HepG2 (cell line): ENCODE measurements around the gene CSH1. TPM values are rescaled to one million over a fixed set of nuclear protein-coding genes. Genes with fewer than 3 reads are reported as not detected.

Experiments
- ATAC-seq: fragments of 200-7000 bp; cut with Tn5 transposase; 3 replicates; pipeline ENCODE4 v1.9.1; 2020; ENCODE audit warnings: mild to moderate bottlenecking, moderate library complexity
- BruUV-seq: library from RNA; stranded (reverse); fragments of 400-500 nt; replicated peaks from 2 replicates; lab custom pipeline; 2021; lab: Mats Ljungman, UMichigan
- CTCF ChIA-PET: fragments of 300-600 bp; formaldehyde crosslinking; extraction: SDS; loops from one replicate; lab custom pipeline; 2021; ENCODE audit warnings: low total read pairs, inconsistent platforms, low intra/inter-chr PET ratio; lab: Yijun Ruan, JAX
- POLR2A ChIA-PET: fragments of 350-600 bp; sonication (Branson Sonifier 250); formaldehyde crosslinking; loops from one replicate; lab custom pipeline; 2020; ENCODE audit warnings: antibody characterized with exemption, inconsistent platforms; lab: Yijun Ruan, JAX
- DNase-seq: peaks from one replicate; pipeline ENCODE4 v3.0.0-alpha.2; 2015; ENCODE audit warnings: low spot score
- FAIRE-seq: peaks from 3 replicates; lab custom pipeline; 2011; peaks lifted over from hg19 to GRCh38; lab: Jason Lieb, UNC
- H2AFZ ChIP-seq: one replicate; pipeline ENCODE4 v1.6.1; 2011; ENCODE audit warnings: low read length, inconsistent platforms
- H3K27ac ChIP-seq: fragments of 300-600 bp; 3 replicates; pipeline ENCODE4 v1.8.0; 2011; ENCODE audit warnings: mixed run types, mild to moderate bottlenecking, mixed read lengths, low read length, inconsistent platforms; ENCODE audit not compliant: insufficient read depth; ENCODE audit errors: extremely low read length
- H3K27me3 ChIP-seq, 2 experiments: fragments of 200-600 bp in 1 of 2; 2 replicates in 1 of 2; 3 replicates in 1 of 2; pipeline versions ENCODE4 v1.6.0 to v1.8.0; 2011; ENCODE audit warnings: low read length in 2 of 2, mild to moderate bottlenecking in 2 of 2, moderate library complexity in 2 of 2, inconsistent platforms in 1 of 2; ENCODE audit not compliant: insufficient read depth in 2 of 2, control insufficient read depth in 1 of 2
- H3K36me3 ChIP-seq, 2 experiments: fragments of 200-600 bp in 1 of 2; replicated peaks in 1 of 2; 2 replicates in 1 of 2; 3 replicates in 1 of 2; pipeline versions ENCODE4 v1.5.1 to v1.8.0; 2011; ENCODE audit warnings: low read length in 2 of 2, inconsistent platforms in 1 of 2; ENCODE audit not compliant: insufficient read depth in 2 of 2, control insufficient read depth in 1 of 2
- H3K4me1 ChIP-seq: 2 replicates; pipeline ENCODE4 v1.5.1; 2012; ENCODE audit warnings: low read length, inconsistent platforms; ENCODE audit not compliant: insufficient read depth
- H3K4me2 ChIP-seq: 2 replicates; pipeline ENCODE4 v1.6.0; 2011; ENCODE audit warnings: low read depth, low read length, inconsistent platforms
- H3K4me3 ChIP-seq, 3 experiments: fragments of 200-600 bp in 1 of 3; sonication (generic), shearing (Covaris generic) in 1 of 3; replicated peaks in 1 of 3; 2 replicates each; pipeline ENCODE4 v1.5.1; 2011 to 2016; ENCODE audit warnings: low read length in 3 of 3, inconsistent platforms in 2 of 3, low read depth in 2 of 3, mild to moderate bottlenecking in 2 of 3, control low read depth in 1 of 3, mixed read lengths in 1 of 3; ENCODE audit not compliant: insufficient read depth in 1 of 3
- H3K79me2 ChIP-seq: one replicate; pipeline ENCODE4 v1.6.1; 2011; ENCODE audit warnings: low read length, inconsistent platforms; ENCODE audit not compliant: insufficient read depth
- H3K9ac ChIP-seq: 2 replicates; pipeline ENCODE4 v1.6.0; 2011; ENCODE audit warnings: mild to moderate bottlenecking, low read depth, low read length, inconsistent platforms; ENCODE audit not compliant: insufficient read depth
- H3K9me3 ChIP-seq: 2 replicates; pipeline ENCODE4 v1.5.1; 2012; ENCODE audit warnings: mild to moderate bottlenecking, low read length
- H4K20me1 ChIP-seq: 2 replicates; pipeline ENCODE4 v1.6.0; 2011; ENCODE audit warnings: inconsistent platforms, mild to moderate bottlenecking, low read length, moderate library complexity; ENCODE audit not compliant: insufficient read depth
- AGO2 ChIP-seq: fragments of 200-400 bp; formaldehyde crosslinking; optimal IDR thresholded peaks from 2 replicates; pipeline ENCODE3; 2017; ENCODE audit warnings: mild to moderate bottlenecking, low read depth, low read length, moderate library complexity
- ATRX ChIP-seq: sonication (generic); formaldehyde crosslinking; IDR thresholded peaks from 2 replicates; pipeline ENCODE4 v1.4.0; 2020; ENCODE audit warnings: missing genetic modification reagents, borderline replicate concordance
- BRCA1 ChIP-seq: sonication (generic); formaldehyde crosslinking; IDR thresholded peaks from 2 replicates; pipeline ENCODE4 v1.4.0; 2020; ENCODE audit warnings: missing genetic modification reagents
- DNMT3B ChIP-seq: conservative IDR thresholded peaks from 2 replicates; pipeline ENCODE4 v1.6.1; 2016; ENCODE audit warnings: missing biosample characterization, control low read depth
- GZF1 ChIP-seq: sonication (generic); formaldehyde crosslinking; IDR thresholded peaks from 2 replicates; pipeline ENCODE4 v1.5.1; 2020; ENCODE audit warnings: mild to moderate bottlenecking, missing genetic modification reagents
- HMGA1 ChIP-seq: sonication (generic); formaldehyde crosslinking; conservative IDR thresholded peaks from 2 replicates; pipeline ENCODE4 v1.4.0; 2020; ENCODE audit warnings: missing genetic modification reagents
- KAT8 ChIP-seq: IDR thresholded peaks from 2 replicates; pipeline ENCODE4 v1.6.1; 2016; ENCODE audit warnings: missing genetic modification reagents, missing compliant biosample characterization
- NFE2L2 ChIP-seq: fragments of 150-350 bp; IDR thresholded peaks from 2 replicates; pipeline ENCODE4 v1.6.1; 2014; ENCODE audit warnings: low read length
- RBM22 ChIP-seq: fragments of 200-400 bp; formaldehyde crosslinking; optimal IDR thresholded peaks from 2 replicates; pipeline ENCODE3; 2017; ENCODE audit warnings: mild to moderate bottlenecking, low read length, moderate library complexity
- ZFP82 ChIP-seq: sonication (generic); formaldehyde crosslinking; IDR thresholded peaks from 2 replicates; pipeline ENCODE4 v1.5.1; 2020; ENCODE audit warnings: mild to moderate bottlenecking, missing genetic modification reagents, borderline replicate concordance
- ZNF570 ChIP-seq: sonication (generic); formaldehyde crosslinking; IDR thresholded peaks from 2 replicates; pipeline ENCODE4 v1.4.0; 2020; ENCODE audit warnings: mild to moderate bottlenecking, missing genetic modification reagents, borderline replicate concordance
- ZNF629 ChIP-seq: sonication (generic); formaldehyde crosslinking; conservative IDR thresholded peaks from 2 replicates; pipeline ENCODE4 v1.5.0; 2020; ENCODE audit warnings: missing genetic modification reagents
- ZNF709 ChIP-seq: sonication (generic); formaldehyde crosslinking; IDR thresholded peaks from 2 replicates; pipeline ENCODE4 v1.5.0; 2020; ENCODE audit warnings: mild to moderate bottlenecking, missing genetic modification reagents
- ZNF772 ChIP-seq: sonication (generic); formaldehyde crosslinking; IDR thresholded peaks from 2 replicates; pipeline ENCODE4 v1.5.0; 2020; ENCODE audit warnings: mild to moderate bottlenecking, missing genetic modification reagents
- WGBS: methylation state at CpG from one replicate; pipeline ENCODE4 v1.1.6; 2017; ENCODE audit warnings: low lambda C conversion rate; 5-methylcytosine and 5-hydroxymethylcytosine counted together
- in situ Hi-C: cut with HindIII; loops from 2 replicates; pipeline ENCODE4 v1.10.0; 2017; ENCODE audit warnings: low pct_unique_long_range_greater_than_20kb; ENCODE audit not compliant: extremely low pct_ligation_motif_present
- intact Hi-C: fragments of 100-400 bp; cut with micrococcal nuclease; formaldehyde crosslinking; loops from one replicate; pipeline ENCODE4 v1.10.0; 2022; ENCODE audit not compliant: unreplicated experiment
- polyA plus RNA-seq, 8 experiments: library from polyadenylated mRNA; depleted of rRNA in 3 of 8; stranded (reverse) in 7 of 8; unstranded in 1 of 8; fragments of >200 nt; fragmentation: Illumina TruSeq in 4 of 8; extraction: Trizol in 4 of 8; gene quantifications; 2 replicates each; pipeline versions ENCODE4 v1.2.1 to v1.2.3, GENCODE V29; 2011 to 2016; ENCODE audit warnings: low read depth in 4 of 8, missing spikeins in 1 of 8, mixed read lengths in 1 of 8; ENCODE audit not compliant: insufficient read depth in 1 of 8
- total RNA-seq, 5 experiments: library from RNA; depleted of rRNA; stranded (reverse); fragments of >200 nt; fragmentation: Illumina TruSeq; extraction: Trizol; gene quantifications; 2 replicates each; pipeline ENCODE4 v1.2.3, GENCODE V29; 2016; ENCODE audit warnings: low read depth in 1 of 5
- TF ChIP-seq, protein P1 (sequence below): sonication (generic); formaldehyde crosslinking; IDR thresholded peaks from 2 replicates; pipeline ENCODE4 v1.4.0; 2020; ENCODE audit warnings: missing genetic modification reagents
- TF ChIP-seq, protein P2 (sequence below): sonication (generic); formaldehyde crosslinking; conservative IDR thresholded peaks from 2 replicates; pipeline ENCODE4 v1.8.0; 2022; ENCODE audit warnings: low read depth, missing genetic modification reagents

CSH1 gene
- total and polyA plus RNA-seq, 2 of the 13 experiments (the other 11 are each of a cell fraction or from before 2014, with no cell fraction given): not detected

DNA sequence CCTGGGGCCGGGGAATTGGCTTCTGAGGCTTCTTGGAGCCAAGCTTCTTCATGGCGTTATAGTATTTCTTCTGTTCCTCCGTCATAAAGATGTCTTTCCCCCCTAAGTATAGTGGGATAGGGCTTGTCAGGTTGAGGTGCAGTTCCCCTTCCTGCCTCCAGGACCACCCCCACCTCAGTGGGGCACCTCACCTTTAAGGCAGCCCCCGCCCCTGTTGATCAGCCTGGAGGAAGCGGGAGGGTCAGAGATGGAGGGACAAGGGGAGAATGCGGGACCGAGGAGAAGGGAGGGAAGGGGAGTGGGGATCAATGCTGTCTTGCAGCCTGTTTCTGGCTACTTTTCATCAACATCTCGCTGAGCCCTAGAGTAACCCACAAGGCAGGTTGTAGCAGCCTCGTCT is 47.4 kb upstream of the CSH1 start:
- Histone ChIP-seq H3K4me1 (peaks cover 17% of the 10 kb centered on the region), H3K9ac (no peak overlapping the region)
- DNase-seq: no peak
- in situ Hi-C loops: no loop called here
- no peak for TF ChIP-seq ZNF570 (CRISPR knock-in tag)
- TF ChIP-seq, all 625 proteins: peak for 0
- Histone ChIP-seq H3K79me2 (no peaks in the 10 kb centered on the region), H3K4me2 (no peak overlapping the region), H4K20me1 (no peaks in the 10 kb centered on the region), H3K4me3 (no peak overlapping the region), H3K9me3 (no peaks in the 10 kb centered on the region), H3K27me3 (peaks cover 8 to 36% of the 10 kb centered on the region in 2 experiments; a peak in 3 of 5 replicates), H3K36me3 (no peaks in the 10 kb centered on the region), H3K27ac (no peak overlapping the region), H2AFZ (no peak overlapping the region)
- ChIA-PET CTCF (no interaction called here), POLR2A (no interaction called here)
- intact Hi-C loops: no loop called here
- 41% methylated on average over 9 of the region's 9 CpGs for WGBS
- no peak for FAIRE-seq
- ATAC-seq: no peak
- no TSS peak for BruUV-seq

DNA sequence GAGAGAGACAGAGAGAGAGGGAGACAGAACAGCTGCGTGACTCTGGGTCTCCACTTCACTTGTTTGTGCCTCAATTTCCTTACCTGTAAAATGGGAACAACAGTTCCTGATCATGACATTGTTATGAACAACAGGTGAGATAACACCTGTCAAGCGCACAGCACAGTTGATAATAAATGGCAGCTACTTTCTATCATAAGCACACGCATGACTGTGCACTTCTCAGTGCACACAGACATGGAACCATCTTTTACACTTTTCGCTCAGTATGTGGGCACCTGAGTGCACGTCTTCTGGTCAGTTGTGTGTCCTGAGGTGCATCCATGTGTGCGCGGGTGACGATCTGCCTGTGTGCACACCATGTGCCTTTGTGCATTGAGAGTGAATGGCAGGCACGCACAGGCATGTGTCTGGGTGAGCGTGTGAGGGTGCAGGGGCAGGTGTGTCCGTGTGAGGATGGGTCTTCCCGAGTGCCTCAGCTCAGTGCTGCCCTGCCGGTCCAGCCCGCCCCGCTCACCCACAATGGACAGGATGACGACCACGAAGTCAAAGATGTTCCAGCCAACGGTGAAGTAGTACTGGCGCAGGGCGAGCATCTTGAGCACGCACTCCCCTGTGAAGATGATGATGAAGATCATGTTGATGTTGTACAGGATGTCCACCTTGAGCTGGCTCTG is 46.1 kb upstream of the CSH1 start:
- Histone ChIP-seq H2AFZ (no peak overlapping the region), H3K27me3 (peaks cover 0 to 33% of the 10 kb centered on the region in 2 experiments; a peak in 3 of 5 replicates), H3K4me1 (peaks cover 17% of the 10 kb centered on the region), H3K36me3 (no peaks in the 10 kb centered on the region), H3K4me2 (no peak overlapping the region), H4K20me1 (no peaks in the 10 kb centered on the region), H3K4me3 (no peak overlapping the region), H3K27ac (no peak overlapping the region), H3K9ac (no peak overlapping the region), H3K79me2 (no peaks in the 10 kb centered on the region), H3K9me3 (no peaks in the 10 kb centered on the region)
- intact Hi-C loops (no loop called here), in situ Hi-C loops (no loop called here)
- ChIA-PET CTCF (no interaction called here), POLR2A (no interaction called here)
- no peak for TF ChIP-seq HMGA1 (CRISPR knock-in tag)
- TF ChIP-seq NFE2L2: peak; percentile 42; the same call in 1 of the 2 replicates
- TF ChIP-seq ATRX (CRISPR knock-in tag): no peak
- TF ChIP-seq GZF1 (CRISPR knock-in tag): no peak
- no peak for TF ChIP-seq ZNF709 (CRISPR knock-in tag)
- TF ChIP-seq KAT8 (CRISPR knock-in tag): no peak
- TF ChIP-seq, protein P1, sequence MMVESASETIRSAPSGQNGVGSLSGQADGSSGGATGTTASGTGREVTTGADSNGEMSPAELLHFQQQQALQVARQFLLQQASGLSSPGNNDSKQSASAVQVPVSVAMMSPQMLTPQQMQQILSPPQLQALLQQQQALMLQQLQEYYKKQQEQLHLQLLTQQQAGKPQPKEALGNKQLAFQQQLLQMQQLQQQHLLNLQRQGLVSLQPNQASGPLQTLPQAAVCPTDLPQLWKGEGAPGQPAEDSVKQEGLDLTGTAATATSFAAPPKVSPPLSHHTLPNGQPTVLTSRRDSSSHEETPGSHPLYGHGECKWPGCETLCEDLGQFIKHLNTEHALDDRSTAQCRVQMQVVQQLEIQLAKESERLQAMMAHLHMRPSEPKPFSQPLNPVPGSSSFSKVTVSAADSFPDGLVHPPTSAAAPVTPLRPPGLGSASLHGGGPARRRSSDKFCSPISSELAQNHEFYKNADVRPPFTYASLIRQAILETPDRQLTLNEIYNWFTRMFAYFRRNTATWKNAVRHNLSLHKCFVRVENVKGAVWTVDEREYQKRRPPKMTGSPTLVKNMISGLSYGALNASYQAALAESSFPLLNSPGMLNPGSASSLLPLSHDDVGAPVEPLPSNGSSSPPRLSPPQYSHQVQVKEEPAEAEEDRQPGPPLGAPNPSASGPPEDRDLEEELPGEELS (CRISPR knock-in tag): no peak
- TF ChIP-seq AGO2: no peak
- TF ChIP-seq DNMT3B: no peak
- TF ChIP-seq ZFP82 (CRISPR knock-in tag): no peak
- TF ChIP-seq ZNF629 (CRISPR knock-in tag): peak; percentile 37; the same call in 1 of the 2 replicates
- TF ChIP-seq RBM22: no peak
- TF ChIP-seq ZNF772 (CRISPR knock-in tag): no peak
- no peak for TF ChIP-seq BRCA1
- TF ChIP-seq, protein P2, sequence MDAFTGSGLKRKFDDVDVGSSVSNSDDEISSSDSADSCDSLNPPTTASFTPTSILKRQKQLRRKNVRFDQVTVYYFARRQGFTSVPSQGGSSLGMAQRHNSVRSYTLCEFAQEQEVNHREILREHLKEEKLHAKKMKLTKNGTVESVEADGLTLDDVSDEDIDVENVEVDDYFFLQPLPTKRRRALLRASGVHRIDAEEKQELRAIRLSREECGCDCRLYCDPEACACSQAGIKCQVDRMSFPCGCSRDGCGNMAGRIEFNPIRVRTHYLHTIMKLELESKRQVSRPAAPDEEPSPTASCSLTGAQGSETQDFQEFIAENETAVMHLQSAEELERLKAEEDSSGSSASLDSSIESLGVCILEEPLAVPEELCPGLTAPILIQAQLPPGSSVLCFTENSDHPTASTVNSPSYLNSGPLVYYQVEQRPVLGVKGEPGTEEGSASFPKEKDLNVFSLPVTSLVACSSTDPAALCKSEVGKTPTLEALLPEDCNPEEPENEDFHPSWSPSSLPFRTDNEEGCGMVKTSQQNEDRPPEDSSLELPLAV (CRISPR knock-in tag): no peak
- ATAC-seq (no peak), FAIRE-seq (no peak), DNase-seq (no peak)
- BruUV-seq: no TSS peak
- 51% methylated on average over 13 of the region's 21 CpGs for WGBS
